Bronchial epithelial cell (primary cell): ENCODE results near the gene STX11. TPM values are rescaled to one million over a fixed set of nuclear protein-coding genes. Genes with fewer than 3 reads are reported as not detected.

Experiments
- DNase-seq: peaks from one replicate; pipeline ENCODE4 v3.0.0-alpha.2; 2010; ENCODE audit warnings: low read depth
- FAIRE-seq: peaks from 2 replicates; lab custom pipeline; 2011; peaks lifted over from hg19 to GRCh38; lab: Jason Lieb, UNC
- H3K27me3 ChIP-seq: 2 replicates; pipeline ENCODE4 v1.5.1; 2011; ENCODE audit warnings: low read length; ENCODE audit not compliant: control insufficient read depth, insufficient read depth
- H3K36me3 ChIP-seq: 2 replicates; pipeline ENCODE4 v1.5.1; 2011; ENCODE audit warnings: low read length; ENCODE audit not compliant: control insufficient read depth, insufficient read depth
- H3K4me3 ChIP-seq: 2 replicates; pipeline ENCODE4 v1.5.1; 2011; ENCODE audit warnings: mild to moderate bottlenecking, low read depth, low read length, control low read depth
- CTCF ChIP-seq: IDR thresholded peaks from 2 replicates; pipeline ENCODE4 v1.5.1; 2011; ENCODE audit warnings: mild to moderate bottlenecking, moderate library complexity, low read length, control low read depth, inconsistent platforms; ENCODE audit not compliant: insufficient read depth, severe bottlenecking
- total RNA-seq: library from RNA; depleted of rRNA; stranded (reverse); fragments of >200 nt; gene quantifications from 2 replicates; pipeline ENCODE4 v1.2.1, GENCODE V29; 2014

The STX11 gene
- total RNA-seq, 1 donor from 2014 or later = 0.26 TPM

GRCh38 chr6:144134176-144134575 is 16.1 kb upstream of the STX11 start:
- FAIRE-seq = no peak
- no peak for DNase-seq
- no peak for TF ChIP-seq CTCF
- no peak overlapping the region for H3K4me3 ChIP-seq
- no peaks in the 10 kb centered on the region for H3K27me3 ChIP-seq
- H3K36me3 ChIP-seq = no peaks in the 10 kb centered on the region

- no peak for TF ChIP-seq CTCF
- FAIRE-seq = no peak
- Histone ChIP-seq H3K4me3 (no peak overlapping the region), H3K36me3 (no peaks in the 10 kb centered on the region), H3K27me3 (no peaks in the 10 kb centered on the region)
- DNase-seq = no peak
Measured at GRCh38 chr6:144134737-144135136, 15.6 kb upstream of the STX11 start.

GRCh38 chr6:144138542-144138941 is 11.8 kb upstream of the STX11 start:
- H3K4me3 ChIP-seq = no peak overlapping the region
- H3K36me3 ChIP-seq = no peaks in the 10 kb centered on the region
- no peaks in the 10 kb centered on the region for H3K27me3 ChIP-seq
- no peak for TF ChIP-seq CTCF
- FAIRE-seq (no peak), DNase-seq (no peak)

GRCh38 chr6:144139817-144140216 is 10.5 kb upstream of the STX11 start:
- no peaks in the 10 kb centered on the region for H3K27me3 ChIP-seq
- H3K36me3 ChIP-seq = no peaks in the 10 kb centered on the region
- H3K4me3 ChIP-seq = no peak overlapping the region
- FAIRE-seq (no peak), DNase-seq (no peak)
- no peak for TF ChIP-seq CTCF

GRCh38 chr6:144140867-144141266 is 9.4 kb upstream of the STX11 start:
- DNase-seq (no peak), FAIRE-seq (no peak)
- TF ChIP-seq CTCF = no peak
- no peaks in the 10 kb centered on the region for H3K36me3 ChIP-seq
- H3K4me3 ChIP-seq = no peak overlapping the region
- no peaks in the 10 kb centered on the region for H3K27me3 ChIP-seq

GRCh38 chr6:144141470-144141869 is 8.8 kb upstream of the STX11 start:
- Histone ChIP-seq H3K27me3 (no peaks in the 10 kb centered on the region), H3K36me3 (no peaks in the 10 kb centered on the region), H3K4me3 (no peak overlapping the region)
- FAIRE-seq (no peak), DNase-seq (no peak)
- TF ChIP-seq CTCF = no peak
